Neural progenitor cell (in vitro differentiated cells): ENCODE measurements around the gene LYPD6B. TPM values are rescaled to one million over a fixed set of nuclear protein-coding genes. Genes with fewer than 3 reads are reported as not detected.
A peak's percentile ranks its signal among the peaks of the same experiment; 100 is the strongest.

Source experiments
- DNase-seq: peaks from one replicate; pipeline ENCODE4 v3.0.0-alpha.2; 2016; ENCODE audit warnings: low spot score
- H2AFZ ChIP-seq: fragments of 200-600 bp; sonication (generic); replicated peaks from 2 replicates; pipeline ENCODE4 v1.6.1; 2016; ENCODE audit warnings: antibody characterized with exemption
- H3F3A ChIP-seq: fragments of 200-600 bp; sonication (generic); 2 replicates; pipeline ENCODE4 v1.6.1; 2016; ENCODE audit warnings: antibody characterized with exemption, low read depth
- H3K27ac ChIP-seq: fragments of 200-600 bp; sonication (generic); 2 replicates; pipeline ENCODE4 v1.5.1; 2016; ENCODE audit warnings: mild to moderate bottlenecking
- H3K27me3 ChIP-seq: fragments of 200-600 bp; sonication (generic); 2 replicates; pipeline ENCODE4 v1.6.1; 2016; ENCODE audit warnings: mild to moderate bottlenecking, moderate library complexity
- H3K36me3 ChIP-seq: fragments of 200-600 bp; sonication (generic); 2 replicates; pipeline ENCODE4 v1.5.1; 2016
- H3K4me1 ChIP-seq: fragments of 200-600 bp; sonication (generic); 2 replicates; pipeline ENCODE4 v1.6.1; 2016; ENCODE audit warnings: mixed run types
- H3K4me2 ChIP-seq: fragments of 200-600 bp; sonication (generic); 2 replicates; pipeline ENCODE4 v1.6.1; 2016
- H3K4me3 ChIP-seq: fragments of 200-600 bp; sonication (generic); 2 replicates; pipeline ENCODE4 v1.5.1; 2016
- H3K79me2 ChIP-seq: fragments of 200-600 bp; sonication (generic); 2 replicates; pipeline ENCODE4 v1.6.1; 2016; ENCODE audit warnings: low read depth
- H3K9ac ChIP-seq: fragments of 200-600 bp; sonication (generic); 2 replicates; pipeline ENCODE4 v1.6.1; 2016
- H3K9me3 ChIP-seq: fragments of 200-600 bp; sonication (generic); 2 replicates; pipeline ENCODE4 v1.5.1; 2016; ENCODE audit warnings: low read depth
- H4K20me1 ChIP-seq: fragments of 200-600 bp; sonication (generic); 2 replicates; pipeline ENCODE4 v1.6.1; 2016; ENCODE audit warnings: low read depth
- H3K27ac Mint-ChIP-seq: 3 replicates; pipeline ENCODE4 v1.8.0; 2021; ENCODE audit warnings: mixed read lengths
- H3K27me3 Mint-ChIP-seq: 2 replicates; pipeline ENCODE4 v1.8.0; 2022; ENCODE audit warnings: low read depth, mild to moderate bottlenecking, inconsistent platforms, moderate library complexity, mixed read lengths; ENCODE audit not compliant: insufficient read depth
- H3K36me3 Mint-ChIP-seq: 3 replicates; pipeline ENCODE4 v1.8.0; 2021; ENCODE audit warnings: mixed read lengths
- H3K4me1 Mint-ChIP-seq: 3 replicates; pipeline ENCODE4 v1.8.0; 2021; ENCODE audit warnings: mixed read lengths
- H3K4me3 Mint-ChIP-seq: 3 replicates; pipeline ENCODE4 v1.8.0; 2021; ENCODE audit warnings: mild to moderate bottlenecking, moderate library complexity, mixed read lengths
- H3K9me3 Mint-ChIP-seq: 3 replicates; pipeline ENCODE4 v1.8.0; 2020; ENCODE audit warnings: mixed read lengths
- EZH2 ChIP-seq: fragments of 200-600 bp; sonication (generic); IDR thresholded peaks from 2 replicates; pipeline ENCODE4 v1.6.1; 2017; ENCODE audit warnings: antibody characterized with exemption, mild to moderate bottlenecking, moderate library complexity
- EZH2phosphoT487 ChIP-seq: fragments of 200-600 bp; sonication (generic); IDR thresholded peaks from 2 replicates; pipeline ENCODE4 v1.6.1; 2017; ENCODE audit warnings: antibody characterized with exemption
- total RNA-seq: library from RNA; depleted of rRNA; stranded (reverse); fragments of >200 nt; gene quantifications from 2 replicates; pipeline ENCODE4 v1.2.3, GENCODE V29; 2015; ENCODE audit warnings: low replicate concordance
- TF ChIP-seq, protein P1 (sequence below): fragments of 200-600 bp; sonication (generic); IDR thresholded peaks from 2 replicates; pipeline ENCODE4 v1.5.1; 2017; ENCODE audit warnings: antibody characterized with exemption, mild to moderate bottlenecking

Gene LYPD6B
- total RNA-seq, 1 donor from 2014 or later, result not detected

DNA sequence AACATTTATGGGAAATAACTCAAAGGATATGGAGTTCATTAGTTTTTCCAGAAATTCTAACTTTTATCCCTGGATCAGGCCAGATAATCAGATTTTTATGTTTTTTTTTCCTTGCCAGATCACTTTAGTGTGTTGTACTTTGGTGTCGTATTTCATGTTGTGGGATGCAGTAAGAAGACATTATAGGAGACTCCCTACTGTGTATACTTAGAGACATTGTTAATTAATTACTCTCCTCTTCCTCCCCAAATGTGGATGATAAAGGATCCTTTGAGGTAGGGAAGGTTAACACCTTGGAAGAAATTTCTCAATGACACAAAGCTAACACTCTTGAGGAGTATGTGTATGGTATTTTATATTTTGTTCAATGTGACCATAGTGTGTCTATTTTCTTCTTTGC, 120.5 kb downstream of the LYPD6B start:
- no peaks in the 10 kb centered on the region for H3K79me2 ChIP-seq
- H3K4me1 ChIP-seq, result peaks cover 3% of the 10 kb centered on the region
- no peaks in the 10 kb centered on the region for H3K9me3 ChIP-seq
- H3K36me3 Mint-ChIP-seq, result no peaks in the 10 kb centered on the region
- TF ChIP-seq EZH2phosphoT487 (no peak), EZH2 (no peak)
- TF ChIP-seq, protein P1, sequence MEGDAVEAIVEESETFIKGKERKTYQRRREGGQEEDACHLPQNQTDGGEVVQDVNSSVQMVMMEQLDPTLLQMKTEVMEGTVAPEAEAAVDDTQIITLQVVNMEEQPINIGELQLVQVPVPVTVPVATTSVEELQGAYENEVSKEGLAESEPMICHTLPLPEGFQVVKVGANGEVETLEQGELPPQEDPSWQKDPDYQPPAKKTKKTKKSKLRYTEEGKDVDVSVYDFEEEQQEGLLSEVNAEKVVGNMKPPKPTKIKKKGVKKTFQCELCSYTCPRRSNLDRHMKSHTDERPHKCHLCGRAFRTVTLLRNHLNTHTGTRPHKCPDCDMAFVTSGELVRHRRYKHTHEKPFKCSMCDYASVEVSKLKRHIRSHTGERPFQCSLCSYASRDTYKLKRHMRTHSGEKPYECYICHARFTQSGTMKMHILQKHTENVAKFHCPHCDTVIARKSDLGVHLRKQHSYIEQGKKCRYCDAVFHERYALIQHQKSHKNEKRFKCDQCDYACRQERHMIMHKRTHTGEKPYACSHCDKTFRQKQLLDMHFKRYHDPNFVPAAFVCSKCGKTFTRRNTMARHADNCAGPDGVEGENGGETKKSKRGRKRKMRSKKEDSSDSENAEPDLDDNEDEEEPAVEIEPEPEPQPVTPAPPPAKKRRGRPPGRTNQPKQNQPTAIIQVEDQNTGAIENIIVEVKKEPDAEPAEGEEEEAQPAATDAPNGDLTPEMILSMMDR, result no peak
- H3F3A ChIP-seq, result no peaks in the 10 kb centered on the region
- H3K36me3 ChIP-seq, result no peaks in the 10 kb centered on the region
- no peak overlapping the region for H3K4me2 ChIP-seq
- H4K20me1 ChIP-seq, result no peaks in the 10 kb centered on the region
- no peak for DNase-seq
- peaks cover 2% of the 10 kb centered on the region for H3K27me3 Mint-ChIP-seq
- H3K4me3 ChIP-seq, result no peak overlapping the region
- no peaks in the 10 kb centered on the region for H3K9me3 Mint-ChIP-seq
- no peak overlapping the region for H2AFZ ChIP-seq
- peaks cover 27% of the 10 kb centered on the region for H3K4me1 Mint-ChIP-seq
- no peaks in the 10 kb centered on the region for H3K27me3 ChIP-seq
- H3K9ac ChIP-seq, result no peak overlapping the region
- H3K4me3 Mint-ChIP-seq, result no peak overlapping the region
- H3K27ac ChIP-seq, result no peak overlapping the region
- no peak overlapping the region for H3K27ac Mint-ChIP-seq

DNA sequence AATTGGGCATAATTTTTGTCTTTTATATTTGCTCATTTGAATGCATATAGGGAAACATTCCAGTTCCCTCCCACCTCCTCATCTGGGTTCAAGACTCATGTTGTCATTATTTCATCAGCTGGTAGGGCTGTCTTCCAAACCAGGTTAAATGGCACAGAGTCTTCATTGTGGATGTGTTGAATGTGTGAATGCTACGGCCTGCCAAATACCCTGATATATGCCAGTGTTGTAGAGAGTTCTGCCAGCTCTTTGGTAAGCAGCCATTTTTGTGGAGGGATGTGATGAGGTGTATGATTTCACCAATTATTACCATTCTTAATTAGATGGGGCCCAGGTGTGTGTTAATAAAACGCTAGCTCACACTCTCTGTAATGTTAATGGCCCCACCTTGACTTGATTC, 121.7 kb downstream of the LYPD6B start:
- Histone ChIP-seq H3K36me3 (no peaks in the 10 kb centered on the region), H3K4me2 (no peak overlapping the region), H3K9me3 (no peaks in the 10 kb centered on the region), H3K9ac (no peak overlapping the region), H3K27ac (no peak overlapping the region), H2AFZ (no peak overlapping the region), H3K27me3 (no peaks in the 10 kb centered on the region), H3F3A (no peaks in the 10 kb centered on the region), H3K4me1 (peaks cover 3% of the 10 kb centered on the region), H3K79me2 (no peaks in the 10 kb centered on the region), H3K4me3 (no peak overlapping the region), H4K20me1 (no peaks in the 10 kb centered on the region)
- Mint-ChIP-seq H3K27ac (no peak overlapping the region), H3K36me3 (no peaks in the 10 kb centered on the region), H3K4me3 (no peak overlapping the region), H3K9me3 (no peaks in the 10 kb centered on the region), H3K4me1 (peaks cover 26% of the 10 kb centered on the region), H3K27me3 (peaks cover 2% of the 10 kb centered on the region)
- no peak for DNase-seq
- TF ChIP-seq EZH2phosphoT487 (no peak), EZH2 (no peak)
- TF ChIP-seq, protein P1, result no peak

DNA sequence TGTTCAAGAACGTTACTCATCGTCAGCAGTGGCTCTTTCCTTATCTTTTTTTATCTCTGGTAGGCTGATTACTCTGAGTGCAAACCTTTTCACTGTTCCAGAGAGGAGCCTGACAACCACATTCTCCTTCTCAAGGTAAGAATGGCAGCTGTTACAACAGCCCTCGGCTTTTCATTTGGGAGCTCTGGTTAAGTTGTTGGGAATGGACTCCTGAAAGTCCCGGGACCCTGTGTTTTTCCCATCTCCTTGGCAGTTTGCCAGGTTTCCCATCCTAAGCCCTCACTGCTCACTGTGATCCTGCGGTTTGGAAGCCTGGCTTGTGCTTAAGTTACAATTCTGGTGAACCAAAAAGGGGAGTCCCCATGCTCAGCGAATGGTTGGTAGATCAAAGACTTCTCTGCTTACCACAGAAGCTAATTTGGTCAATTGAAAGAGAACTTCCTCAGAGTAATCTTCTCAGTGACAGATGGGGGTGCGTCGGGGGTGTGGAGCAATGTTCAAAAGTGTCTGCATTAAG, 122.3 kb downstream of the LYPD6B start:
- Histone ChIP-seq H2AFZ (peak overlapping the region; percentile 10), H4K20me1 (no peaks in the 10 kb centered on the region), H3K27me3 (no peaks in the 10 kb centered on the region), H3K9ac (no peak overlapping the region), H3K4me2 (no peak overlapping the region), H3K27ac (no peak overlapping the region), H3K79me2 (no peaks in the 10 kb centered on the region), H3K4me3 (no peak overlapping the region), H3K9me3 (no peaks in the 10 kb centered on the region), H3F3A (no peaks in the 10 kb centered on the region), H3K4me1 (peaks cover 3% of the 10 kb centered on the region), H3K36me3 (no peaks in the 10 kb centered on the region)
- peak; percentile 7 for DNase-seq
- Mint-ChIP-seq H3K27me3 (peaks cover 2% of the 10 kb centered on the region), H3K4me1 (peaks cover 20% of the 10 kb centered on the region), H3K36me3 (no peaks in the 10 kb centered on the region), H3K4me3 (no peak overlapping the region), H3K27ac (no peak overlapping the region), H3K9me3 (no peaks in the 10 kb centered on the region)
- TF ChIP-seq EZH2phosphoT487 (no peak), EZH2 (no peak)
- TF ChIP-seq, protein P1, result no peak
